ENCODE measurements around the gene EDEM1. TPM values are rescaled to one million over a fixed set of nuclear protein-coding genes. Genes with fewer than 3 reads are reported as not detected.

Gene EDEM1
- total RNA-seq, 2 experiments from 2014 or later, result 132 to 133 TPM

- Mint-ChIP-seq H3K27ac (peak overlapping the region; percentile 99), H3K36me3 (peaks cover 42% of the 10 kb centered on the region), H3K27me3 (no peaks in the 10 kb centered on the region), H3K9me3 (peaks cover 1% of the 10 kb centered on the region), H3K4me1 (peaks cover 43% of the 10 kb centered on the region), H3K4me3 (peak overlapping the region; percentile 98)
- peak; percentile 70 for DNase-seq
These were observed 462 bp downstream of the EDEM1 start for GRCh38 chr3:5187920-5188418.

- peak; percentile 48 for DNase-seq
- H3K27ac Mint-ChIP-seq, result peak overlapping the region; percentile 99
- peaks cover 46% of the 10 kb centered on the region for H3K4me1 Mint-ChIP-seq
- H3K9me3 Mint-ChIP-seq, result peaks cover 2% of the 10 kb centered on the region
- peaks cover 48% of the 10 kb centered on the region for H3K36me3 Mint-ChIP-seq
- H3K27me3 Mint-ChIP-seq, result no peaks in the 10 kb centered on the region
- H3K4me3 Mint-ChIP-seq, result peak overlapping the region; percentile 98
These were observed 1.1 kb downstream of the EDEM1 start for GRCh38 chr3:5188419-5189221.

- no peak for DNase-seq
- Mint-ChIP-seq H3K9me3 (peaks cover 4% of the 10 kb centered on the region), H3K27ac (peak overlapping the region; percentile 89)
These were observed 2.8 kb downstream of the EDEM1 start for GRCh38 chr3:5190147-5190791.

GRCh38 chr3:5191555-5192304, 4.2 kb downstream of the EDEM1 start:
- Mint-ChIP-seq H3K4me3 (peak overlapping the region; percentile 73), H3K9me3 (peaks cover 4% of the 10 kb centered on the region), H3K4me1 (peaks cover 61% of the 10 kb centered on the region), H3K27me3 (no peaks in the 10 kb centered on the region), H3K27ac (peak overlapping the region; percentile 95), H3K36me3 (peaks cover 75% of the 10 kb centered on the region)
- no peak for DNase-seq

More at GRCh38 chr3:5190147-5190791, 2.8 kb downstream of the EDEM1 start:
- Mint-ChIP-seq H3K36me3 (peaks cover 60% of the 10 kb centered on the region), H3K27me3 (no peaks in the 10 kb centered on the region), H3K4me3 (peak overlapping the region; percentile 98), H3K4me1 (peaks cover 57% of the 10 kb centered on the region)

- peaks cover 67% of the 10 kb centered on the region for H3K4me1 Mint-ChIP-seq
- peaks cover 10% of the 10 kb centered on the region for H3K9me3 Mint-ChIP-seq
- H3K4me3 Mint-ChIP-seq, result peak overlapping the region; percentile 73
- peak overlapping the region; percentile 95 for H3K27ac Mint-ChIP-seq
- peaks cover 85% of the 10 kb centered on the region for H3K36me3 Mint-ChIP-seq
- no peaks in the 10 kb centered on the region for H3K27me3 Mint-ChIP-seq
- DNase-seq, result peak; percentile 52
These were observed 5.3 kb downstream of the EDEM1 start for GRCh38 chr3:5192571-5193365.

- Mint-ChIP-seq H3K36me3 (peaks cover 92% of the 10 kb centered on the region), H3K9me3 (peaks cover 10% of the 10 kb centered on the region), H3K27ac (peak overlapping the region; percentile 95), H3K4me1 (peaks cover 81% of the 10 kb centered on the region), H3K27me3 (no peaks in the 10 kb centered on the region), H3K4me3 (peak overlapping the region; percentile 57)
- no peak for DNase-seq
These were observed 6.8 kb downstream of the EDEM1 start for GRCh38 chr3:5194341-5194740.

- peak overlapping the region; percentile 95 for H3K27ac Mint-ChIP-seq
- H3K4me3 Mint-ChIP-seq, result peak overlapping the region; percentile 57
- peaks cover 86% of the 10 kb centered on the region for H3K4me1 Mint-ChIP-seq
- H3K27me3 Mint-ChIP-seq, result no peaks in the 10 kb centered on the region
- peaks cover 91% of the 10 kb centered on the region for H3K36me3 Mint-ChIP-seq
- DNase-seq, result no peak
- peaks cover 10% of the 10 kb centered on the region for H3K9me3 Mint-ChIP-seq
These were observed 7.4 kb downstream of the EDEM1 start for GRCh38 chr3:5194801-5195509.

- H3K9me3 Mint-ChIP-seq, result peaks cover 10% of the 10 kb centered on the region
- no peak for DNase-seq
- peak overlapping the region; percentile 57 for H3K4me3 Mint-ChIP-seq
These were observed 8.1 kb downstream of the EDEM1 start for GRCh38 chr3:5195605-5196004.

GRCh38 chr3:5197022-5197421, 9.5 kb downstream of the EDEM1 start:
- H3K27me3 Mint-ChIP-seq, result no peaks in the 10 kb centered on the region

More at GRCh38 chr3:5195605-5196004, 8.1 kb downstream of the EDEM1 start:
- no peaks in the 10 kb centered on the region for H3K27me3 Mint-ChIP-seq
- H3K4me1 Mint-ChIP-seq, result peaks cover 85% of the 10 kb centered on the region
- peak overlapping the region; percentile 95 for H3K27ac Mint-ChIP-seq
- peaks cover 91% of the 10 kb centered on the region for H3K36me3 Mint-ChIP-seq

GRCh38 chr3:5197470-5198312, 10.2 kb downstream of the EDEM1 start:
- no peaks in the 10 kb centered on the region for H3K27me3 Mint-ChIP-seq
- H3K4me1 Mint-ChIP-seq, result peaks cover 77% of the 10 kb centered on the region
- H3K27ac Mint-ChIP-seq, result peak overlapping the region; percentile 95
- H3K9me3 Mint-ChIP-seq, result peaks cover 10% of the 10 kb centered on the region
- peak overlapping the region; percentile 59 for H3K4me3 Mint-ChIP-seq
- peaks cover 88% of the 10 kb centered on the region for H3K36me3 Mint-ChIP-seq
- peak; percentile 45 for DNase-seq

More at GRCh38 chr3:5197022-5197421, 9.5 kb downstream of the EDEM1 start:
- Mint-ChIP-seq H3K9me3 (peaks cover 10% of the 10 kb centered on the region), H3K4me1 (peaks cover 81% of the 10 kb centered on the region), H3K27ac (peak overlapping the region; percentile 95), H3K36me3 (peaks cover 91% of the 10 kb centered on the region), H3K4me3 (peak overlapping the region; percentile 59)
- no peak for DNase-seq

- peaks cover 74% of the 10 kb centered on the region for H3K4me1 Mint-ChIP-seq
- H3K36me3 Mint-ChIP-seq, result peaks cover 84% of the 10 kb centered on the region
- DNase-seq, result no peak
- no peaks in the 10 kb centered on the region for H3K27me3 Mint-ChIP-seq
- peak overlapping the region; percentile 59 for H3K4me3 Mint-ChIP-seq
- H3K27ac Mint-ChIP-seq, result peak overlapping the region; percentile 95
- H3K9me3 Mint-ChIP-seq, result peaks cover 8% of the 10 kb centered on the region
These were observed 10.8 kb downstream of the EDEM1 start for GRCh38 chr3:5198313-5198677.

GRCh38 chr3:5198986-5199731, 11.7 kb downstream of the EDEM1 start:
- Mint-ChIP-seq H3K9me3 (peaks cover 8% of the 10 kb centered on the region), H3K4me1 (peaks cover 69% of the 10 kb centered on the region), H3K27ac (peak overlapping the region; percentile 95), H3K36me3 (peaks cover 78% of the 10 kb centered on the region), H3K4me3 (peak overlapping the region; percentile 11), H3K27me3 (no peaks in the 10 kb centered on the region)
- no peak for DNase-seq

Measured in activated naive CD8-positive, alpha-beta T cell treated with anti-CD3 and anti-CD28 coated beads for 36 hours (primary cell).